WERI-Rb-1 (cell line): Measurements from ENCODE around the gene ANLN.

ENCODE experiments used
- DNase-seq: peaks from one replicate; pipeline ENCODE4 v3.0.0-alpha.2; 2020
- H3K27ac ChIP-seq: fragments of 250-450 bp; sonication (Bioruptor Pico); 2 replicates; pipeline ENCODE4 v1.5.1; 2020; ENCODE audit warnings: mild to moderate bottlenecking, moderate library complexity
- H3K27me3 ChIP-seq: fragments of 250-450 bp; sonication (Bioruptor Pico); 2 replicates; pipeline ENCODE4 v1.5.1; 2021; ENCODE audit warnings: mild to moderate bottlenecking, low read depth, moderate library complexity; ENCODE audit not compliant: insufficient read depth, severe bottlenecking
- H3K36me3 ChIP-seq: fragments of 250-450 bp; sonication (Bioruptor Pico); 2 replicates; pipeline ENCODE4 v1.5.1; 2020; ENCODE audit warnings: mild to moderate bottlenecking, moderate library complexity
- H3K4me3 ChIP-seq: 2 replicates; pipeline ENCODE4 v1.5.1; 2011; ENCODE audit warnings: low read depth, mild to moderate bottlenecking, control low read depth, low read length
- H3K9me3 ChIP-seq: fragments of 250-450 bp; sonication (Bioruptor Pico); 2 replicates; pipeline ENCODE4 v1.5.1; 2021; ENCODE audit warnings: mild to moderate bottlenecking, moderate library complexity; ENCODE audit not compliant: severe bottlenecking
- CTCF ChIP-seq: IDR thresholded peaks from 2 replicates; pipeline ENCODE4 v1.5.1; 2011; ENCODE audit warnings: low read depth, mild to moderate bottlenecking, control low read depth, inconsistent platforms, low read length

The ANLN gene

GRCh38 chr7:36455646-36456045 is 66.0 kb downstream of the ANLN start:
- peaks cover 41% of the 10 kb centered on the region for H3K36me3 ChIP-seq
- no peaks in the 10 kb centered on the region for H3K9me3 ChIP-seq
- no peak for DNase-seq
- H3K27me3 ChIP-seq, result no peaks in the 10 kb centered on the region
- TF ChIP-seq CTCF, result no peak
- no peak overlapping the region for H3K27ac ChIP-seq
- H3K4me3 ChIP-seq, result no peak overlapping the region

GRCh38 chr7:36456138-36456537 is 66.5 kb downstream of the ANLN start:
- no peak for DNase-seq
- no peaks in the 10 kb centered on the region for H3K27me3 ChIP-seq
- TF ChIP-seq CTCF, result no peak
- H3K36me3 ChIP-seq, result peaks cover 36% of the 10 kb centered on the region
- no peak overlapping the region for H3K27ac ChIP-seq
- H3K9me3 ChIP-seq, result no peaks in the 10 kb centered on the region
- no peak overlapping the region for H3K4me3 ChIP-seq

GRCh38 chr7:36456548-36456947 is 66.9 kb downstream of the ANLN start:
- Histone ChIP-seq H3K27me3 (no peaks in the 10 kb centered on the region), H3K9me3 (no peaks in the 10 kb centered on the region), H3K27ac (no peak overlapping the region), H3K4me3 (no peak overlapping the region), H3K36me3 (peaks cover 32% of the 10 kb centered on the region)
- no peak for DNase-seq
- no peak for TF ChIP-seq CTCF

GRCh38 chr7:36459236-36459960 is 69.7 kb downstream of the ANLN start:
- no peak for DNase-seq
- TF ChIP-seq CTCF, result no peak
- no peak overlapping the region for H3K4me3 ChIP-seq

GRCh38 chr7:36460811-36461429 is 71.3 kb downstream of the ANLN start:
- H3K36me3 ChIP-seq, result no peaks in the 10 kb centered on the region
- no peak for TF ChIP-seq CTCF

More at GRCh38 chr7:36459236-36459960, 69.7 kb downstream of the ANLN start:
- no peaks in the 10 kb centered on the region for H3K27me3 ChIP-seq
- H3K27ac ChIP-seq, result no peak overlapping the region
- no peaks in the 10 kb centered on the region for H3K9me3 ChIP-seq
- peaks cover 4% of the 10 kb centered on the region; the same call in 1 of the 2 replicates for H3K36me3 ChIP-seq

More at GRCh38 chr7:36460811-36461429, 71.3 kb downstream of the ANLN start:
- H3K4me3 ChIP-seq, result no peak overlapping the region
- no peak overlapping the region for H3K27ac ChIP-seq
- DNase-seq, result no peak
- no peaks in the 10 kb centered on the region for H3K27me3 ChIP-seq
- H3K9me3 ChIP-seq, result no peaks in the 10 kb centered on the region
